ENCODE results near the gene HAAO. TPM values are rescaled to one million over a fixed set of nuclear protein-coding genes. Genes with fewer than 3 reads are reported as not detected.
A peak's percentile ranks its signal among the peaks of the same experiment; 100 is the strongest.

The HAAO gene
- total RNA-seq, 1 donor from 2014 or later: not detected

DNA sequence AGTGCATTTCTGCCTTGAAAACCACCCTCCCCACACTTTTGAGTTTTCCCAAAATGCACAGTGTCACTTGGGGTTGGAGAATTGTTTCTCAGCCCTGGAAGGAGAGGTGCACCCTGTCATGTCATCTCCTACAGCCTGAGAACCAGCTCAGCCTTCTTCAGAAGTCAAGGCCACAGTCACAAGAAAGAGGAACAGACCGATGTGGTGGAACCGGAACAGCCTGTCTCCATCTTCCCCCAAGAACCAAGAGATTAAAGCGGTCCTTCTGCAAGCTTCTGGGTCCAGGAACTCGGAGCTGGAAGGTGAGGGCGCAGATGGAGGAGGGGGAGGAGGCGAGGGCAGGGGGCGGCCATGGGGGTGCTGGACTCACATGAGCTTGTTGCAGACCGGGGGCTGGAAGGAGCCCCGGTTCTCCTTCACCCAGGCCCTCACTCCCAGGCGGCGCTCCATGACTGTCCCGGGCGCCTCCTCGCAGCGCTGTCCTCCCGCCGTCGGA is 248 bp downstream of the HAAO start:
- DNase-seq: no peak

- DNase-seq: no peak
These were observed 777 bp downstream of the HAAO start for GRCh38 chr2:42791606-42792005.

GRCh38 chr2:42789751-42790150 is 2.6 kb downstream of the HAAO start:
- no peak for DNase-seq

DNA sequence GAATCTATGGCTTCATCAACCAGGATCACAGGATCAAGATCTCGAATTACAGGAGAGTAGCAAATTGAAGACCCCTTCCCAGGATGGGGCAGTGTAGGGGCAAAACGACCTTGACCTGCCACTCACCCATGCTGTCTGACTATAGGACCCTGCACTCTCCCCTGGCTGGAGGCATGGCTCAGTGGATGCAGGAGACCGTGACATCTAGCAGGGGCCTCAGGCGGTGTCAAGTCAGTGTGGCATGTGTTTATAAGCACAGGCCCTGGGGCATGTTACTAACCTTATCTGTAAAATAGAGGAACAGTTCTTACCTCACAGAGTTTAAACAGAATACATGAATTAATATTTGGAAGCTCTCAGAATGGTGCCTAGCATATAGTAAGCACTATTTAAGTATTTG is 3.5 kb downstream of the HAAO start:
- no peak for DNase-seq

DNA sequence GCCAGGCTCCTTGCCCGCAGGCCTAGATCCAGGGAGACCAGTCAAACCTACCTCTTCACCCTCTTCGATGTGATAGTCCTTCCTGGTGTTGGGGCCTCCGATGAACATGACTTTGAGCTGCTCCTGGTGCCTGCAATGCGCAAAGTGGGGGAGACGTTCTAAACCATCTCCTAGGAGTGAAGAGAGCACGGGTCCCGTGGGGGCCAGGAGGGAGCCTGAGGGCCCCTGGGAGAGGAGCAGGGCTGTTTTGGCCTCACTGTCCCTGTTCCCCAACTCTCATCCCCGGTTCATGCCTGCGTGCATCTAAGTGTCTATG is 3.9 kb downstream of the HAAO start:
- DNase-seq: no peak

GRCh38 chr2:42787788-42788477 is 4.5 kb downstream of the HAAO start:
- DNase-seq: no peak

DNA sequence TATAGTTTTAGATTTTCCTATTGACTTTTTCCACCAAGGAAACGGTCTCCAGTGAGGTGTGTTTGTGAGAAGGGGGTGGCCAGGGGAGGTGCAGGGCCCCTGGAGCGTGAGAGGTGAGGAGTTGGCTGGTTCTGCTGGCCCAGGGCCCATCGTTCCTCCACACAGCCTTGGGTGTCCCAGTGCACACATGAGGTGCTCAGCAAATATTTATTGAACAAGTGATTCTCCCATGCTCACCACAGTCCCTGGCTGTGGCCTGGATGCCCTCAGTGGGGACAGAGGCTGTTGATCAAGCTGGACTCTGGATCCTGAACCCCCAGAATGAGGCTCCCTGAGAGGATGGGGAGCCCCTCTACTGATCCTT is 5.0 kb downstream of the HAAO start:
- DNase-seq: no peak

DNA sequence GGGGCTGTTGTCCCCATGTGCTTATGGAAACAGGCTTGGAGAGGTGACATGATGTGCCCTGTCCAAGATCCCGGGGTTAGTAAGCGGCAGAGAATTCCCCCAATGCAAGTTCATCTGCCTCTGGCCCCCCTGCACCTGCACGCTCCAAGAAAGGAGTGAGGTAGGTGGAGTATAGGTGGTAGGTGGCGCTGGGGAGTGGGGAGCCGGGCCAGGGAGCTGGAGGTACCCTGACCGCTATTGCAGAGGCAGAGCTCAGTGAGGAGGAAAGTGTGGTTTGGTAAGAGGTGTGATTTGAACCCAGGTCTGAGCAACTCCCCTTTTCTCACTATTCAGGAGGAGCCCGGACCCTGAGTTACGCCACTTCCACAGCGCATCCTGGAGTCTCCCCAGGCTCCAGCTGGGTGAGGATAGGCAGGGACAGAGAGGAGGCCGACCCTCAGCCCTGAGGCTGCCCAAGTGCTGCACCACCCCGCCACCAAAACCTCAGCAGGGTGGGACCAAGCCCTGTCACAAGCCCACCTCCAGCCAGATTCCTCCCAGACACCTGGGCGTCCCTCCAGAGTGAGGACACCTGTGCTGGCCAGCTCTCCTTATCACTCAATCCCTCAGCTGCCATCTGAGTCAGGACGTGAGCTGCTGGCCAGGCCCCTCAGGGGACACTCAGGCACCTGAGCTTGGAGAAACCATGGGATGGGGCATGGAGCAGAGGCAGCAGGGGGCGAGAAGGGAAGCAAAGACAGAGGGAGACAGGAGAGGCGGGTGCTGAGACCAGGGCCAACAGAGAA is 5.6 kb downstream of the HAAO start:
- no peak for DNase-seq

GRCh38 chr2:42784204-42784880 is 8.0 kb downstream of the HAAO start:
- no peak for DNase-seq

GRCh38 chr2:42783511-42783910 is 8.9 kb downstream of the HAAO start:
- DNase-seq: no peak

DNA sequence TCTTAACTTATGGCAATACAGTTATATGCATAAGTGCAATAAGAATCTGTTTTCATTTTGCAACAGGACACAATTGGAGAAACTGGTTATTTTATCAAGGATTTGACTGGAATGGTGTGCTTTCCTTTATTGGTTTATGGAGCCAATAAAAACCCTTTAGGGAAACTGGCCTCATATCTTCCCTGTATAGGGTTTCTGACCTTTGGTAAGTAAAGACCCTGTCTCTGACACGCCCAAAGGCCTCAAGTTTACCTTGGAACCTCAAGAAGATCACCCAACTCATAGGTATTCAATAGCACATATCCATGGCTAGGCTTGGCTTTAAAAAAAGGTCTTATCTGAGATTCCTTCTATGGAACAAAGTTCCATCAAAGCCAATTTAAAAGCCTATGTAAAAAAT is 11.2 kb downstream of the HAAO start:
- DNase-seq: no peak

- no peak for DNase-seq
These were observed 14.2 kb downstream of the HAAO start for GRCh38 chr2:42777883-42778805.

GRCh38 chr2:42775810-42776209 is 16.6 kb downstream of the HAAO start:
- DNase-seq: no peak

- no peak for DNase-seq
These were observed 17.2 kb downstream of the HAAO start for GRCh38 chr2:42775186-42775585.

DNA sequence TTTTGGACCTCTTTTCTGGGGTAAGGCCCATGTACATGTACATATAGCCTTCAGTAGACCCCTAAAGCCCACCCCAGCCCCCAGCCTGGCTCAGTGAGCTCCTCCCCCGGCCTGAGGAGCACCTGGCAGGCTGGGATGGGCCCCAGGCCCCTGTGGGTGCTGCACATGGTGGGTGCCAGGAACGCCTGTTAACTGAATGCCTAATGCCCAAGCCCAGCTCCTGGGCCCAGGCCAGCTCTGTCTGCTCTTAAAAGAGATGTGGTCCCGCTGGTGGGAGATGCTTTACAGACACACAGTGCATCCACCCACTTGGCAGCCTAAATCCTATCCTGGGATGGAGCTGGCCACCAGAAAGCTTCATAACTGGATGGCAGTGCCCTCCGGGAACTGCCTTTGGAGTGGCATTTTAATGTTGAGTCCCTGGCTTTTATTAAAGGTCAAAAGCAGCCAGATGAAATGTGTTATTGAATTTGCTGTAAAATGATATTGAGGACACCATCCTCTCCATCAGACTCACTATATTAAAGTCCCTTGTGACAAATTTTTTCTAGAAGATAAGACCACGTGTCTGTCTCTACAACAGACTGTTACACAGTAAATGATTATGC is 20.7 kb downstream of the HAAO start:
- DNase-seq: no peak

- peak; percentile 79 for DNase-seq
These were observed 21.9 kb downstream of the HAAO start for GRCh38 chr2:42770288-42771131.

DNA sequence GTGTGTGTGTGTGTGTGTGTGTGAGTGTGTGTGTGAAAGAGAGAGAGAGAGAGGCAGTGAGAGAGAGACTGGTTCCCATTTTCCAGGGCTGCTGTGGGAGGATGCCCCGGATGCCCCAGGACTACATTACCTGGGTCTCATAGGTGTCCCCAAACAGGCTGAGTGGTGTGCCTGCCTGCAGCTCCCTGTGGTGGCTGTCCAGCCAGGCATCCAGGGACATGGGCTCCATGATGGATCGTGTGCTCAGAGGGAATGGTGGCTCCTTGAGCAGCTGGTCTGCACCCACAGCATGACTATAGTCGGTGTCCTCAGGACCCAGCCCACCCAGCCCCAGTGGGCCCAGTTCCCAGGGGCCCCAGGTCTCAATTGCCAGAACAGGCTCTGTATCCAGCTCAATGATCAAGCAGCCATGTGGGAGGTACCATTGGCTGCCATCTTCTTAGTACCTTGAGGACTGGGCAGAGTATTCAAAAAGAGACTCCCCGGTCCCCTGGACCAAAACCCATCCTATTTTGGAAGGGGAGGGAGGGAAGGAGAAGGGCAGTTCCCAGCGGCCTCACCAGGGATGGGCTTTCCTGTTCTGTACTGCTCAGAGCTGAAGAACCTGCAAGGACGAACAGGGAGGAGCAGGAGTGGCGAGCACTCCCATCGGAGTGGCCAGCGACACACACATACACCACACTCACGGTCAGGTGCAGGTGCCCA is 22.6 kb downstream of the HAAO start:
- DNase-seq: no peak

GRCh38 chr2:42768706-42769256 is 23.6 kb downstream of the HAAO start:
- DNase-seq: no peak

GRCh38 chr2:42767899-42768705 is 24.3 kb downstream of the HAAO start:
- DNase-seq: no peak

Data from dermis blood vessel endothelial cell (primary cell).